Left ventricle myocardium inferior (tissue), 1 donor: Measurements from ENCODE around the gene IRF4. TPM values are rescaled to one million over a fixed set of nuclear protein-coding genes. Genes with fewer than 3 reads are reported as not detected.

ENCODE experiments used
- DNase-seq: peaks from one replicate; pipeline ENCODE4 v3.0.0-alpha.2; 2020
- H3K27ac ChIP-seq: fragments of 200-600 bp; replicated peaks from 2 replicates; pipeline ENCODE4 v1.8.0; 2021
- H3K27me3 ChIP-seq: fragments of 200-600 bp; 2 replicates; pipeline ENCODE4 v1.8.0; 2021; ENCODE audit warnings: low read depth
- H3K36me3 ChIP-seq: fragments of 200-600 bp; 2 replicates; pipeline ENCODE4 v1.8.0; 2021
- H3K4me1 ChIP-seq: fragments of 200-600 bp; 2 replicates; pipeline ENCODE4 v1.8.0; 2021
- H3K4me3 ChIP-seq: fragments of 200-600 bp; 2 replicates; pipeline ENCODE4 v1.8.0; 2021; ENCODE audit warnings: mild to moderate bottlenecking, moderate library complexity
- H3K9me3 ChIP-seq: fragments of 200-600 bp; replicated peaks from 2 replicates; pipeline ENCODE4 v1.8.0; 2021
- intact Hi-C: fragments of 100-400 bp; cut with micrococcal nuclease; formaldehyde crosslinking; loops from one replicate; pipeline ENCODE4 v1.11.0; 2022
- total RNA-seq: library from RNA; stranded (reverse); fragmentation: NEBNext Ultra II Directional; extraction: Animal tissue kit (Norgen Biotek cat#: 25700); gene quantifications from one replicate; pipeline ENCODE4 v1.2.1, GENCODE V29; 2021
- TF ChIP-seq, protein P1 (sequence below): fragments of 200-600 bp; IDR thresholded peaks from 2 replicates; pipeline ENCODE4 v1.8.0; 2021; ENCODE audit warnings: antibody characterized with exemption, mild to moderate bottlenecking, borderline replicate concordance
- donor health status: DM: no; HTN: yes; CAD: no; lungs with severe emphysema.

IRF4 gene
- total RNA-seq, 1 donor from 2014 or later = 0.22 TPM

- Histone ChIP-seq H3K36me3 (no peaks in the 10 kb centered on the region), H3K27me3 (peaks cover 18% of the 10 kb centered on the region), H3K4me3 (no peak overlapping the region), H3K9me3 (no peaks in the 10 kb centered on the region), H3K4me1 (no peaks in the 10 kb centered on the region), H3K27ac (no peak overlapping the region)
- no peak for DNase-seq
- TF ChIP-seq, protein P1, sequence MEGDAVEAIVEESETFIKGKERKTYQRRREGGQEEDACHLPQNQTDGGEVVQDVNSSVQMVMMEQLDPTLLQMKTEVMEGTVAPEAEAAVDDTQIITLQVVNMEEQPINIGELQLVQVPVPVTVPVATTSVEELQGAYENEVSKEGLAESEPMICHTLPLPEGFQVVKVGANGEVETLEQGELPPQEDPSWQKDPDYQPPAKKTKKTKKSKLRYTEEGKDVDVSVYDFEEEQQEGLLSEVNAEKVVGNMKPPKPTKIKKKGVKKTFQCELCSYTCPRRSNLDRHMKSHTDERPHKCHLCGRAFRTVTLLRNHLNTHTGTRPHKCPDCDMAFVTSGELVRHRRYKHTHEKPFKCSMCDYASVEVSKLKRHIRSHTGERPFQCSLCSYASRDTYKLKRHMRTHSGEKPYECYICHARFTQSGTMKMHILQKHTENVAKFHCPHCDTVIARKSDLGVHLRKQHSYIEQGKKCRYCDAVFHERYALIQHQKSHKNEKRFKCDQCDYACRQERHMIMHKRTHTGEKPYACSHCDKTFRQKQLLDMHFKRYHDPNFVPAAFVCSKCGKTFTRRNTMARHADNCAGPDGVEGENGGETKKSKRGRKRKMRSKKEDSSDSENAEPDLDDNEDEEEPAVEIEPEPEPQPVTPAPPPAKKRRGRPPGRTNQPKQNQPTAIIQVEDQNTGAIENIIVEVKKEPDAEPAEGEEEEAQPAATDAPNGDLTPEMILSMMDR = no peak
- intact Hi-C loops = no loop called here
Observed at GRCh38 chr6:445571-446417, 54.2 kb downstream of the IRF4 start.

- TF ChIP-seq, protein P1 = no peak
- no peak for DNase-seq
- Histone ChIP-seq H3K4me3 (no peak overlapping the region), H3K9me3 (no peaks in the 10 kb centered on the region), H3K27me3 (peaks cover 25% of the 10 kb centered on the region), H3K27ac (no peak overlapping the region), H3K4me1 (no peaks in the 10 kb centered on the region), H3K36me3 (no peaks in the 10 kb centered on the region)
- intact Hi-C loops = no loop called here
Observed at GRCh38 chr6:446418-447366, 55.1 kb downstream of the IRF4 start.

DNA sequence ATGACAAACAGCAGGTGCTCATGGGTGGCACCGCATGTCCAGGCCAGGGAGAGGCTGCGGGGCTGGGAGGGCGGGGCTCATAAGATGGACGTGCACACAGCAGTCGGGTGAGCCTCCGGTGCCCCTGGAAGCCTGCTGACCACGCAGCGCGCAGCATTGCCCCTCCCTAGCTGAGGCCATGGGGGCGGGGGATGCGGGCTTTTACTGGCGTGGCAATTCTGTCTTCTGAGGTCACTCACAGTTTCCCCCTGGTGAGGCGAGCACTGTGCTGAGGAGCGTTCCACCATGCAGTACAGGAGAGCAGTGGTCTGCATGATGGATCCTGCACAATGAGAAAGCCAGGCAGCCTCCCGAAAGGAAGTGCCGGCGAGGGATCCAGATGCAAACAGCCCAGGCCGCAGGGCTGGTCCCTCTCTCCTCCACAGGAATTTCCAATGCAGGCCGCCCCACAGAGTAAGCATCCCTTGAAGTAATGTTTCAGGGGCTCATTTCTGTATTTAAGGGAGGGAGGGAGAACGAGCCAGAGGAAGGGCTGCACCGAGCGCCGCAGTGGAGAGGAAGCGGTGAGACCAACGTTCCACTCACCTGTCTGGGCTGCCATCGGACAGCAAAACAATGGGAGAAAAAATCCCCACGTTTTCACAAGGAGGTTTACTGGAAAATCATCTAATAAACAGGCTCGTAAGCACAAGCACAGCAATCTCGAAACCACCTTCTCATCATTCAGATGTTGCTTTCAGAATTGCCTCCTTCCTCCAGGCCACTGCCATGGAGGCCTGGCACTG, 56.0 kb downstream of the IRF4 start:
- H3K36me3 ChIP-seq = no peaks in the 10 kb centered on the region
- H3K4me3 ChIP-seq = no peak overlapping the region
- H3K27ac ChIP-seq = no peak overlapping the region
- intact Hi-C loops = no loop called here
- H3K27me3 ChIP-seq = peaks cover 30% of the 10 kb centered on the region
- TF ChIP-seq, protein P1 = no peak
- no peaks in the 10 kb centered on the region for H3K4me1 ChIP-seq
- DNase-seq = no peak
- no peaks in the 10 kb centered on the region for H3K9me3 ChIP-seq

DNA sequence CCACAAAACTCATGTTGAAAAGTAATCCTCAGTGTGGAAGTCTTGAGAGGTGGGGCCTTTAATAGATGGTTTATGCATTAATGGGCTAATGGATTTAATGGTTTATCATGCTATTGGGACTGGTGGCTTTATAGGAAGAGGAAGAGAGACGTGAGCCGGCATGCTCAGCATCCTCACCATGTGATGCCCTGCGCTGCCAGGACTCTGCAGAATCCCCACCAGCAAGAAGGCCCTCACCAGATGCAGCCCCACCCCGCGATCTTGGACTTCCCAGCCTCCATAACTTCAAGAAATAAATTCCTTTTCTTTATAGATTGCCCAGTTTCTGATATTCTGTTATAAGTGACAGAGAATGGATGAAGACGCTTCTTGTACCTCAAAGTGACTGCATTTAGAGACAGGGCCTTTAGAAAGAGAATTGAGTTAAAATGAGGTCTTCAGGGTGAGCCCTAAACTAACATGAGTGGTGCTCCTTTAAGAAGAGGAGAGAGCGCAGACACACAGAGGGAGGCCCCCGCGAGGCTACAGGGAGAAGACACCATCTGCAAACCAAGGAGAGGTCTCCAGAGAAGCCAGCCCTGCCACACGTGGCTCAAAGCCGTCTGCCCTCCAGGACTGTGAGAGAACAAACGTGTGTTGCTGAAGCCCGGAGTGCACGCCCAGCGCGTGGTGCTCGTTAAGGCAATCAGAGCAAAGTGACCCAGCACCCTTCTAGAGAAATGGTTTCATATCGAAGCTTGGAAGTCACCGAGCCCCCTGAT, 56.9 kb downstream of the IRF4 start:
- Histone ChIP-seq H3K27ac (no peak overlapping the region), H3K27me3 (peaks cover 39% of the 10 kb centered on the region), H3K9me3 (no peaks in the 10 kb centered on the region), H3K4me1 (no peaks in the 10 kb centered on the region), H3K4me3 (no peak overlapping the region), H3K36me3 (no peaks in the 10 kb centered on the region)
- TF ChIP-seq, protein P1 = no peak
- intact Hi-C loops = no loop called here
- DNase-seq = no peak
